NCI-H1436 (cell line): ENCODE results near the gene CXCR5.

ENCODE experiments used
- DNase-seq: peaks from one replicate; lab custom pipeline; 2025; lab: John Stamatoyannopoulos, UW

Gene CXCR5

DNA sequence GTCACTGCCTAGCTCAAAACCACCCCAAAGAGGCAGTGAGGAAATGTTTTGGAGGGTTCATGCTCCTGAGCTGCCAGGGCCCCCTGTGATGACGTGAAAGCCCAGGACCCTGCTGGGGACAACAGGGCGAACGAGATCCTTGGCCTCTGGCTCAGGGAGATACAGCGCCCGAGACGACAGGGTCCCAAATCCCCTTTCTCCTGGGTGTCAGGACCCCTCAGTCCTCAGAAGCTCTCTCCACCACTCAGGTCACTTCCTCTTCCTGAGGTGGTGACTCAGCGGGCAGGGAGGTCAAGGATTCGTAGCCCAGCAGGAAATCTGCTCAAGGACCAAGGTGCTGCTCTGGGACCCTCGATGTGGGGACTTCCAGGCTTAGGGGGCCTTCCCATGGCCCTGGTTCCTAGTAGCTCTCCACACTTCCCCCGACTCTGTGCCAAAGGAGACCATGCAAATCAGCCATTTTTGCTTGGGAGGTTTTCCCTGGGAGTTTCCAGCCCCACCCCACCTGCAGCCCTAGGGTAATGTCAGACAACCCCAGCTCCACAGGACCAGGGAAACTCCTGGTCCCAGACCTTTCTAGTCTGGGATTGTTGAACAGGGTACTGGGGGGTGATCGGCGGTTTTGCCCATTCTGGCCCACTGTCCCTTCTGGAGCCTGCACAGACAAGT is 29.2 kb downstream of the CXCR5 start:
- DNase-seq = no peak

GRCh38 chr11:118913411-118914125 is 29.9 kb downstream of the CXCR5 start:
- no peak for DNase-seq

DNA sequence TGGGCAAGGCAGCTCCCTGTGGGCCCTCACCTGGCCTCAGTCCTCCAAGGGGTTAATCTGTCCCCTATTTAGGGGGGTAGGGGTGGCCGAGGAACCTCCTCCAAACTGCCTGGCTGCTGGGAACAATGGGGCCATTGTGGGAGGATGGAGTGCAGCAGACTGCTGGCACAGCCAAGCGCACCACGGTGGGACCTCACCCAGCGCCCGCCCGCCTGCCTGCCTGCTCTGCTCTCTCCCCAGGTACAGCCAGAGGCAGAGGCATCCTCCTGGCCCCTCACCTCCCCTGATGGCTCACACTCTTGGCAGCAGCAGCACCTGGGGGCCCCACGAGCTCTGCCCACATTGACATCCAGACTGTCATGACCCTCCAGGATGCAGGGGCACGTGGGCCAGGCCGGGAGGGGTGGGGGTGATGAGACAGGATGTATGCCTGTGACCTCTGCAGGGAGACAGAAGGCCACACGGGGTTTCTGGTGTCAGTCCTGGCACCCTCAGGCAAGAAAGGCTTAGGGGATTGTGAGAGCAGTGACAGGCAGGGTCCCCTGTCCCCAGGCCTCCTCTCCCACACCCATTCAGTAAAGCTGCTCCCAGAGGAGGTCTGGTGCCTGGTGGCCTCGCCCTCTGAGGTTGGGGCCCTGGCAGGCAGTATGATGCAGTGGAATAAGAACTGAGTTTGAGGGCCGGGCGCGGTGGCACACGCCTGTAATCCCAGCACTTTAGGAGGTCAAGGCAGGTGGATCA is 30.7 kb downstream of the CXCR5 start:
- peak; percentile 42 for DNase-seq

GRCh38 chr11:118914987-118915386 is 31.3 kb downstream of the CXCR5 start:
- no peak for DNase-seq

DNA sequence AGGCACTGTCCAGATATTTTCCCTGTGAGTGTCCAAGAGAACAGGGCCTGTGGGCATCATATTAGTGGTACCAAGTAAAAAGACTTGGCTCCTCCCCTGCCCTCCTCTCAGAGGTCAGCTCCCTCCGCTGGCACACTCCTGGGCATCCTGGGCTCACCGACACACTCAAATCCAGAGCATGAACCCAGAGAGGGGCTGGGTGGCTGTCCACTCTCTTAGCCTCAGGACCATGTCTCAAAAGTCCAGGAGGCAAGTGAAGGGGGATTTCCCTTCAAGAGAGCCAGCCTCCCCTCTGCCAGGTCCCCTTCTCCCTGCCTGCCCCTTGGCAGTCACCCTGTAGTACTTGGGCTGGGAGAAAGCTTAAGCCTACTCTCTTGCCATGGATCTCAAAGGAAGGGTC is 31.7 kb downstream of the CXCR5 start:
- no peak for DNase-seq

GRCh38 chr11:118915941-118916841 is 32.5 kb downstream of the CXCR5 start:
- DNase-seq = no peak

DNA sequence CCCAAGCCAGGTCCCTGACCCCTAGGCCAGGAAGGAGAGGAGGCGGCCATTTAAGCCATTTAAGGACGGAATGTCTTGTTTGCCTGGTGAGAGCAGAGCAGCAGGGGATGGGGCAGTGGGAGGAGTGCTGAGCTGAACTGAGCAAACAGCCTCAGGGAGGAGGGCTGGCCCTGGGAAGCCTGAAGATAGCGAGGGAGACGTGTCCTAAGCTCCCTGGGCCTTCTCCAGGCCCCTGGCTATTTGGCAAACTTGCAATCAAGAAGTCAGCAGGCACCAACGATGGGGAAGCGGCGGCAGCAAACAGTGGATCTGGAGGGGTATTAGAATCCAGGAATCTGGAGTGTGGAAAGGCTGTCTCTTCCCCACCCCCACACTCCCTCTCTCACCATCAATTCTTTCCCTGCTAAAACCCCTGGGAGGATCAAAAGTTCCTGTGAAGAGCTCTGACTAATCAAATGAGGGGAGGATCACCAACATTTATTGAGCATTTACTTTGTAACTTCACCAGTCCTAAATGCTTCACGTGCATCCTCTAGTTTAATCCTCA is 33.2 kb downstream of the CXCR5 start:
- no peak for DNase-seq

DNA sequence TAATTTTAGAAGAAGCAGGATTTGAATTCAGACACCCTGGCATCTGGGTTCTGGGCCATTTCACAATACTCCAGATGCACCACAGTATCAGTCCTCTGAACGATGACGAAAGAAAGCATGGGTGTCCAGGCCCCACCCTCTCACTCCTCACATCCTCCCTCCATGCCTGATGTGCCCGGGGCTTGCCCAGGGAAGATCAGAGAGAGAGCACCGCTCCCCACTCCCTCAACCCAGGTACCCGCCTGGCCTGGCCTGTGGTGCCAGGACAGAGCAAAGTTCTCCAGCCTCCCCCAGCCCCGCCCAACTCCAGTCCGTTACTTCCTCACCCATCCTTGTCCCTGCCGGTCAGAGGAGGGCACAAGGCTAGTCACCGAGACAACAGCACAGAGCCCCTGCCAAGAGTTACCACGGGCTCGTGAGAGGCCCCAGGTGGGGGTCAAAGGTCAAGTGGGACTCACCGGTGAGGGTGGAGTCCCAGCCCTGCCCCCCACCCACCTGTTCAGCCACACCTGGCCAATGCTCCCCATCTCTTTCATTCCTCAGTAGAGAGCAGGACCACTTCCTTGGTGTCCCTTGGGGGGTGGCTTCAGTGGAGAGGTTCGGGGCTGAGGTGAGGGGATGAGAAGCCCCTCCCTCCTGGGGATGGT is 33.9 kb downstream of the CXCR5 start:
- DNase-seq = peak; percentile 22

- no peak for DNase-seq
Measured at GRCh38 chr11:118918128-118918685, 34.5 kb downstream of the CXCR5 start.

DNA sequence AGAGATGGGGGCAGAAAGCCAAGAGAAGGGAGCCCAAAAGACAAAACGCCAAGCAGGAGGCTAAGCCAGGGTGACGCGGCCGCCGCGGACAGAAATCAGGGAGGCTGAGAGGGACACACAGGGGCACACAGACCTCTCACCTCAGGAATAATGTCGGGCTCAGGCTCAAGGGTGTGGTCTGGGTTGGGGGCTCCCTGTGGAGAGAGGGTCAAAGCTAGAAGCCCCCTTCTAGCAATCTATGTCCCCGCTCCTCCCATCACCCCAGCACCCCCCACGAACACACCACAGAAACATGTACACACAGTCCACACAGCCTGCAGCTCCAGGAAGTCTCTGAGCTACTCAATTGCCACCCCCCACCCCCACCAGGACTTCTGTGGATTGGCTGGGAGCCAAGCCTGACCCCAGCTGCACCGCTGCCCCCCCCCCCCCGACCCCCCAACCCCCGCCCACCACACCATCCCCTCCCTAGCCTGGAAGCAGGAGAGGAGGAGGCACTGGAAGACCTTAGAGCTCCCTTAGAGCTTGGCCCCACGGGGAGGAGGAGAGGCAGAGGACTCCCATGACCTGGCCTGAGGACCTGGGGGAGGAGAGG is 35.1 kb downstream of the CXCR5 start:
- DNase-seq = no peak

- no peak for DNase-seq
Measured at GRCh38 chr11:118921121-118921928, 37.6 kb downstream of the CXCR5 start.

DNA sequence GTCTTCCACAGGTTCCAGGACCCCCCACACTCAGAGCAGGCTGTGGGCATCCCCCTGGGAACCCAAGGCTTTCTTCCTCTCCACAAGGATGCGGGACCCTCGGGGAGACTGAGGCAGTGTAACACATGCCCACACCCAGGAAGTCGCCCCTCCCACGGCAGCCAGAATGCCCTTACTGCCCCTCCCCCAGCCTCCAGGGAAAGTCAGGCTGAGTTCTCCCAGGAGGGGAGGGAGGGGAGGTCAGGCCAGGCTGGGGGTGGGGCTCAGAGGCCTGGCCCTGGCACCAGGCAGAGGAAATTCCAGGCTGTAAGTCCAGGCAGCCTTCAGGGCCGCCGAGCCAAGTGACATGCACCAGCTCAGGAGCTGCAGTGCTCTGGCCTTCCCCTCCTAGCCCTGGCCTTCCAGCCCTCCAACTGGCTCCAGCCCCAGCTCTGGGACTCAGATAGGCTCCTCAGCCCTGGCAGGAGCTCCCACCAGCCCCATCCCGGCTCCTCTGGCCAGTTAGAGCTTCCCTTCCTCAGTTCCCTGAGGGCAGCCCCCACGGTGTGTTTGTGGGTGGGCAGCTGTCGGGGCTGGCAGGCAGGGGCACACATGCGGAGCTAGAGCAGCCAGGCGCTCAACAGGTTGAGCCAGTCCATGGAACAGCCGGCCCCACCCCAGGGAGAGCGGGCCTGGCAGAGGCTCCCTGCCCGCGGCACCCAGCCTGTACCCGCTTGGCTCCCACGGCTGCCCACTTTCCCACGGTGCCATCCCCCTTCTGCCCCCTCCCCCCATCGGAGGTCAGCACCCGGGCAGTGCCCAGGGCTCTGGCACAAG is 38.4 kb downstream of the CXCR5 start:
- DNase-seq = no peak

DNA sequence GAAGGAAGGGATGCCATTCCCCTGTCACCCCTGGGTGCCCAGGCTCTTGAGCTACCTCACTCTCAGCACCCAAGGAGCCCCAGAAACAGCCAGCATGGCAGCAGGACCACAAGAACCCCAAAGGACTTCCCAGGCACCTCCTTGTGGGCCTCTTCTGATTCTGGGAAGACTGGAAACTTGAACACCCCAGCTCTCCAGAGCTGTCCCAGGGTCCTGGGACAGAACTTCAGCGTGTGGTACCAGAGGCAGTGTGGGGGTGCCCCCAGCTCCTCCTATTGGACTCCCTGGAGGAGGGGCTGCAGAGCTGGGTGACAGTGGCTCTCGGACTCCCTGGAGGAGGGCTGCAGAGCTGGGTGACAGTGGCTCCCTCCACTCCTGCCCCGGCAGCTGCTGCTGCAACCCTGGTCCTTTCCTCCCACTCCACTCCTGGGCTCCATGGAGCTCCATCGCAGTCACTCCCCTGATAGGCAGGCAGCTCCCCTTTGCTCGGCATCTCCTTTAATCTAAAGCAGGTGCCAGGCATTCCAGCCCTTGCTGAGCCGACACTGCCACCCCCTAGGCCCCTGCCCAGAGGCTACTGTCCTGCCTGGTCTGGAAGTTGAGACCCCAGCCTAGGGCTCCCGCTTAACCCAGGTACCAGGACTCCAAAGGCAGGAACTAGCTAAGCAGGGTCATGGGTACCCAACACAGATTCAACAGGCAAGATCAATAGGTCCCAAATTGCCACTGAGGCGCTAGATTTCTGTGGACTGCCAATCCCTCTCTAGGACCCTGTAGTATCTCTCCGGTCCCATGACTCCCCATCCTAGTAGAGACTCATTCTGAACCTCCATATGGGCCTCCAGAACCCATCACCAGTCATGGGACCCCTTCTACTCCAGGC is 39.3 kb downstream of the CXCR5 start:
- no peak for DNase-seq

DNA sequence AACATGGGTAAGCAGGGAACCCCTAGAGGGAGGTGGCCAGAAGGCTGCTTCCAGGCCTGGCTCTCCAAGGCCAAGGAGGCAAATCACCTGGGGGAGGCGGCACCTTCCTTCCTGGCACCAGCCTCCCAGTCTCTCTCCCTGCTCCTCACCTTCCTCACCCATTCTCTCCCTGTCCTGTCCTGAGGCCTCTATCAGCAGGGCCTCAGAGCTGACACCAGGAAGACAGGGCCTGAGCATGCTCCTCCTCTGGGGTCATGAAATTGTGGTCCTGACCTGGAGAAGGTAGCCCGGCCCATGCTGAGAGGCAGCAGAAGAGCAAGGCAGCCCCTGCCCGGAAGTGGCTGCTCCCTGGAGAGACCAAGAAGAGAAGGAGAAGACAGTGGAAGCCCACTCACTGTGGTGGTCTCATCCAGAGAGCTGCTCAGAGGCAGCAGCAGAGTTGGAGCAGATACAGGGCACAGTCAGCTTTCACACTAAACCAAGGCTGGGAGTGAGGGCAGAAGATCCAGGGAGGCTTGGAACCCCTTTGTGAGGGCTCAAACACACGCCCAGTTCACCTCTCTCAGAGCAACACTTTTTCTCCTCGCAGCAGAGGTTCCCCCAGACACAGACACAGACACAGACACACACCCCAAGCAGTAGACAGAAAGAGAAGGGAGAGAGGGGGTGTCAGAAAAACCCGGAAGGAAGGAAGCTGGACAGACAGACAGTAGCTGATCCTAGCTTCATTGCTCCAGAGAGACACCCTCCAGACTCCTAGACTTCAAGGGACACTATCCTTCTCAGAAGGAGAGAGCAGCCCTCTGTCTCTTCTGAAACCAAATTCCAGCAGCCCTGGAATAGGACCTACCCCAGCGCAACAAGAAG is 40.3 kb downstream of the CXCR5 start:
- DNase-seq = no peak

- peak; percentile 17 for DNase-seq
Measured at GRCh38 chr11:118924591-118925585, 41.2 kb downstream of the CXCR5 start.
